Neuron (in vitro differentiated cells): ENCODE results near the gene MRPL38.

Experiments
- H2AFZ ChIP-seq: one replicate; pipeline ENCODE4 v1.6.1; 2013; ENCODE audit warnings: low read depth, mild to moderate bottlenecking, inconsistent platforms, low read length, moderate library complexity
- H3K27me3 ChIP-seq: one replicate; pipeline ENCODE4 v1.6.1; 2013; ENCODE audit warnings: low read length; ENCODE audit not compliant: insufficient read depth
- H3K36me3 ChIP-seq: one replicate; pipeline ENCODE4 v1.6.1; 2013; ENCODE audit warnings: low read length; ENCODE audit not compliant: insufficient read depth
- H3K4me1 ChIP-seq: one replicate; pipeline ENCODE4 v1.6.1; 2013; ENCODE audit warnings: low read length; ENCODE audit not compliant: insufficient read depth
- H3K4me3 ChIP-seq: 2 replicates; pipeline ENCODE4 v1.5.1; 2013; ENCODE audit warnings: mild to moderate bottlenecking, low read length, moderate library complexity
- H3K9me3 ChIP-seq: one replicate; pipeline ENCODE4 v1.6.1; 2013; ENCODE audit warnings: low read length

MRPL38 gene

GRCh38 chr17:75914643-75915267, 10.1 kb upstream of the MRPL38 start:
- Histone ChIP-seq H2AFZ (no peak overlapping the region), H3K27me3 (no peaks in the 10 kb centered on the region), H3K36me3 (peaks cover 14% of the 10 kb centered on the region), H3K9me3 (no peaks in the 10 kb centered on the region), H3K4me3 (no peak overlapping the region), H3K4me1 (no peaks in the 10 kb centered on the region)

GRCh38 chr17:75913537-75914210, 9.0 kb upstream of the MRPL38 start:
- no peaks in the 10 kb centered on the region for H3K27me3 ChIP-seq
- H3K9me3 ChIP-seq: no peaks in the 10 kb centered on the region
- H3K36me3 ChIP-seq: peaks cover 14% of the 10 kb centered on the region
- no peak overlapping the region for H2AFZ ChIP-seq
- H3K4me3 ChIP-seq: no peak overlapping the region
- no peaks in the 10 kb centered on the region for H3K4me1 ChIP-seq

GRCh38 chr17:75910699-75911098, 6.0 kb upstream of the MRPL38 start:
- no peaks in the 10 kb centered on the region for H3K9me3 ChIP-seq
- H3K27me3 ChIP-seq: no peaks in the 10 kb centered on the region
- no peak overlapping the region for H3K4me3 ChIP-seq
- no peaks in the 10 kb centered on the region for H3K4me1 ChIP-seq
- peaks cover 10% of the 10 kb centered on the region for H3K36me3 ChIP-seq
- H2AFZ ChIP-seq: no peak overlapping the region

GRCh38 chr17:75909812-75910274, 5.2 kb upstream of the MRPL38 start:
- no peaks in the 10 kb centered on the region for H3K4me1 ChIP-seq
- H3K4me3 ChIP-seq: no peak overlapping the region
- H3K9me3 ChIP-seq: no peaks in the 10 kb centered on the region
- H3K27me3 ChIP-seq: no peaks in the 10 kb centered on the region
- H2AFZ ChIP-seq: no peak overlapping the region
- peaks cover 10% of the 10 kb centered on the region for H3K36me3 ChIP-seq

- Histone ChIP-seq H3K4me3 (no peak overlapping the region), H2AFZ (no peak overlapping the region), H3K36me3 (peaks cover 7% of the 10 kb centered on the region), H3K9me3 (no peaks in the 10 kb centered on the region), H3K27me3 (no peaks in the 10 kb centered on the region), H3K4me1 (no peaks in the 10 kb centered on the region)
These were observed 4.5 kb upstream of the MRPL38 start for GRCh38 chr17:75909051-75909811.

- Histone ChIP-seq H3K36me3 (peaks cover 4% of the 10 kb centered on the region), H3K27me3 (no peaks in the 10 kb centered on the region), H3K4me3 (no peak overlapping the region), H2AFZ (no peak overlapping the region), H3K4me1 (peaks cover 2% of the 10 kb centered on the region), H3K9me3 (no peaks in the 10 kb centered on the region)
These were observed 3.5 kb upstream of the MRPL38 start for GRCh38 chr17:75908201-75908600.

- H3K4me3 ChIP-seq: no peak overlapping the region
- no peaks in the 10 kb centered on the region for H3K27me3 ChIP-seq
- H2AFZ ChIP-seq: no peak overlapping the region
- peaks cover 14% of the 10 kb centered on the region for H3K36me3 ChIP-seq
- no peaks in the 10 kb centered on the region for H3K9me3 ChIP-seq
- H3K4me1 ChIP-seq: peaks cover 2% of the 10 kb centered on the region
These were observed 1.6 kb upstream of the MRPL38 start for GRCh38 chr17:75906143-75906884.

- Histone ChIP-seq H3K4me1 (peaks cover 2% of the 10 kb centered on the region), H3K36me3 (peaks cover 38% of the 10 kb centered on the region), H2AFZ (no peak overlapping the region), H3K4me3 (no peak overlapping the region), H3K9me3 (no peaks in the 10 kb centered on the region), H3K27me3 (no peaks in the 10 kb centered on the region)
These were observed 2.3 kb downstream of the MRPL38 start for GRCh38 chr17:75902406-75902805.

GRCh38 chr17:75901727-75902126, 3.0 kb downstream of the MRPL38 start:
- Histone ChIP-seq H3K9me3 (no peaks in the 10 kb centered on the region), H3K27me3 (no peaks in the 10 kb centered on the region), H2AFZ (no peak overlapping the region), H3K4me1 (peaks cover 2% of the 10 kb centered on the region), H3K4me3 (no peak overlapping the region), H3K36me3 (peaks cover 41% of the 10 kb centered on the region)

GRCh38 chr17:75900691-75901533, 3.8 kb downstream of the MRPL38 start:
- Histone ChIP-seq H3K27me3 (no peaks in the 10 kb centered on the region), H3K4me3 (no peak overlapping the region), H3K9me3 (no peaks in the 10 kb centered on the region), H3K4me1 (peaks cover 2% of the 10 kb centered on the region), H2AFZ (no peak overlapping the region), H3K36me3 (peaks cover 41% of the 10 kb centered on the region)

- no peaks in the 10 kb centered on the region for H3K9me3 ChIP-seq
- H3K27me3 ChIP-seq: no peaks in the 10 kb centered on the region
- peaks cover 6% of the 10 kb centered on the region for H3K4me1 ChIP-seq
- peaks cover 41% of the 10 kb centered on the region for H3K36me3 ChIP-seq
- H3K4me3 ChIP-seq: no peak overlapping the region
- no peak overlapping the region for H2AFZ ChIP-seq
These were observed 4.8 kb downstream of the MRPL38 start for GRCh38 chr17:75899767-75900468.

- Histone ChIP-seq H3K36me3 (peaks cover 41% of the 10 kb centered on the region), H2AFZ (no peak overlapping the region), H3K4me1 (peaks cover 6% of the 10 kb centered on the region), H3K9me3 (no peaks in the 10 kb centered on the region), H3K4me3 (no peak overlapping the region), H3K27me3 (no peaks in the 10 kb centered on the region)
These were observed 5.3 kb downstream of the MRPL38 start for GRCh38 chr17:75899353-75899752.
